BJ (cell line): ENCODE measurements around the gene ZSCAN1. TPM values are rescaled to one million over a fixed set of nuclear protein-coding genes. Genes with fewer than 3 reads are reported as not detected.

Source experiments
- CTCF ChIA-PET: fragments of 350-600 bp; formaldehyde crosslinking; extraction: SDS; loops from one replicate; lab custom pipeline; 2021; ENCODE audit warnings: antibody characterized with exemption, inconsistent platforms; lab: Yijun Ruan, JAX
- POLR2A ChIA-PET: fragments of 300-600 bp; sonication (Branson Sonifier 250); formaldehyde crosslinking; extraction: SDS; loops from one replicate; lab custom pipeline; 2021; ENCODE audit warnings: antibody characterized with exemption; lab: Charles Lee
- DNase-seq: peaks from one replicate; pipeline ENCODE4 v3.0.0-alpha.2; 2011; ENCODE audit warnings: low read depth
- H3K27me3 ChIP-seq: 2 replicates; pipeline ENCODE4 v1.6.0; 2011; ENCODE audit warnings: low read length; ENCODE audit not compliant: control insufficient read depth, insufficient read depth
- H3K36me3 ChIP-seq: 2 replicates; pipeline ENCODE4 v1.5.1; 2011; ENCODE audit warnings: low read length; ENCODE audit not compliant: control insufficient read depth, insufficient read depth
- H3K4me3 ChIP-seq: 2 replicates; pipeline ENCODE4 v1.5.1; 2011; ENCODE audit warnings: low read depth, mild to moderate bottlenecking, control low read depth, low read length
- CTCF ChIP-seq: IDR thresholded peaks from 2 replicates; pipeline ENCODE4 v1.5.1; 2011; ENCODE audit warnings: low read depth, mild to moderate bottlenecking, control low read depth, inconsistent platforms, low read length, moderate library complexity; ENCODE audit not compliant: insufficient read depth
- polyA plus RNA-seq: library from polyadenylated mRNA; depleted of rRNA; stranded (reverse); fragments of >200 nt; gene quantifications from 2 replicates; pipeline ENCODE4 v1.2.3, GENCODE V29; 2011

Gene ZSCAN1
- polyA plus RNA-seq, 1 experiment = 0.10 TPM

GRCh38 chr19:58037927-58038687, 4.3 kb downstream of the ZSCAN1 start:
- no peaks in the 10 kb centered on the region for H3K36me3 ChIP-seq
- H3K4me3 ChIP-seq = no peak overlapping the region
- no peak for TF ChIP-seq CTCF
- no peaks in the 10 kb centered on the region for H3K27me3 ChIP-seq
- ChIA-PET POLR2A (no interaction called here), CTCF (no interaction called here)
- no peak for DNase-seq

- ChIA-PET POLR2A (no interaction called here), CTCF (no interaction called here)
- no peaks in the 10 kb centered on the region for H3K36me3 ChIP-seq
- TF ChIP-seq CTCF = no peak
- no peak overlapping the region for H3K4me3 ChIP-seq
- no peak for DNase-seq
- no peaks in the 10 kb centered on the region for H3K27me3 ChIP-seq
Observed at GRCh38 chr19:58038688-58039204, 4.9 kb downstream of the ZSCAN1 start.

GRCh38 chr19:58040751-58041525, 7.1 kb downstream of the ZSCAN1 start:
- ChIA-PET CTCF (no interaction called here), POLR2A (no interaction called here)
- Histone ChIP-seq H3K27me3 (no peaks in the 10 kb centered on the region), H3K4me3 (no peak overlapping the region), H3K36me3 (no peaks in the 10 kb centered on the region)
- TF ChIP-seq CTCF = no peak
- no peak for DNase-seq

GRCh38 chr19:58042495-58043340, 8.9 kb downstream of the ZSCAN1 start:
- Histone ChIP-seq H3K27me3 (no peaks in the 10 kb centered on the region), H3K4me3 (no peak overlapping the region), H3K36me3 (no peaks in the 10 kb centered on the region)
- ChIA-PET CTCF (no interaction called here), POLR2A (no interaction called here)
- DNase-seq = no peak
- no peak for TF ChIP-seq CTCF
